K562 (cell line): ENCODE results near the gene NCF2. TPM values are rescaled to one million over a fixed set of nuclear protein-coding genes. Genes with fewer than 3 reads are reported as not detected.

Experiments
- BHLHE40 ChIP-seq: IDR thresholded peaks from 2 replicates; pipeline ENCODE4 v1.6.1; 2011; ENCODE audit warnings: low read length, improper control_type of control experiment
- CAMTA2 ChIP-seq: fragments of 250-450 bp; sonication (Bioruptor Pico); conservative IDR thresholded peaks from 2 replicates; pipeline ENCODE4 v1.5.1; 2022
- CHD7 ChIP-seq: fragments of 200-600 bp; sonication (generic); IDR thresholded peaks from one replicate; pipeline ENCODE4 v1.6.1; 2012; ENCODE audit warnings: mild to moderate bottlenecking, low read depth, low read length, inconsistent platforms
- ETV1 ChIP-seq: fragments of 450-650 bp; conservative IDR thresholded peaks from 2 replicates; pipeline ENCODE4 v1.6.1; 2016; ENCODE audit warnings: missing genetic modification characterization, control low read depth, low read depth, missing compliant biosample characterization
- GABPB1 ChIP-seq: sonication (generic); formaldehyde crosslinking; IDR thresholded peaks from 2 replicates; pipeline ENCODE4 v1.8.0; 2022; ENCODE audit warnings: mild to moderate bottlenecking, missing genetic modification reagents
- HDAC1 ChIP-seq, 2 experiments: fragments of 450-650 bp; IDR thresholded peaks; 2 replicates each; pipeline ENCODE4 v1.6.1; 2016 to 2017; ENCODE audit warnings: inconsistent platforms in 1 of 2, mild to moderate bottlenecking in 1 of 2, moderate library complexity in 1 of 2
- KDM1A ChIP-seq, 2 experiments: fragments of 450-650 bp; IDR thresholded peaks; 2 replicates each; pipeline ENCODE4 v1.6.1; 2016; ENCODE audit warnings: mild to moderate bottlenecking in 2 of 2
- MCM5 ChIP-seq: fragments of 450-650 bp; IDR thresholded peaks from 2 replicates; pipeline ENCODE4 v1.6.1; 2016; ENCODE audit warnings: low read depth
- NCOA1 ChIP-seq: fragments of 450-650 bp; IDR thresholded peaks from 2 replicates; pipeline ENCODE4 v1.6.1; 2016; ENCODE audit warnings: low read depth
- PCBP1 ChIP-seq: fragments of 200-400 bp; formaldehyde crosslinking; IDR thresholded peaks from 2 replicates; pipeline ENCODE4 v1.6.1; 2018; ENCODE audit warnings: mild to moderate bottlenecking, low read depth, low read length; ENCODE audit not compliant: poor library complexity, severe bottlenecking
- PHB ChIP-seq: fragments of 250-450 bp; sonication (Bioruptor Pico); IDR thresholded peaks from 2 replicates; pipeline ENCODE4 v1.5.0; 2021
- PHF20 ChIP-seq: fragments of 450-650 bp; IDR thresholded peaks from 2 replicates; pipeline ENCODE4 v1.6.1; 2018; ENCODE audit not compliant: partially characterized antibody
- POLR2A ChIP-seq: fragments of 450-650 bp; conservative IDR thresholded peaks from 2 replicates; pipeline ENCODE4 v1.6.1; 2016
- POLR2AphosphoS5 ChIP-seq: IDR thresholded peaks from 2 replicates; pipeline ENCODE4 v1.6.1; 2011; ENCODE audit warnings: mild to moderate bottlenecking, low read depth, low read length, moderate library complexity; ENCODE audit not compliant: control insufficient read depth, insufficient read depth
- PTTG1 ChIP-seq: fragments of 450-650 bp; IDR thresholded peaks from 2 replicates; pipeline ENCODE4 v1.6.1; 2016; ENCODE audit warnings: low read depth, mild to moderate bottlenecking, missing genetic modification characterization, missing compliant biosample characterization
- RBM14 ChIP-seq: fragments of 200-400 bp; formaldehyde crosslinking; IDR thresholded peaks from 2 replicates; pipeline ENCODE4 v1.6.1; 2018; ENCODE audit warnings: low read depth, mild to moderate bottlenecking, low read length, moderate library complexity, borderline replicate concordance; ENCODE audit not compliant: insufficient read depth
- ZC3H4 ChIP-seq: sonication (generic); formaldehyde crosslinking; IDR thresholded peaks from 2 replicates; pipeline ENCODE4 v1.9.0; 2021; ENCODE audit warnings: missing genetic modification reagents, borderline replicate concordance
- ZFX ChIP-seq: sonication (generic); formaldehyde crosslinking; IDR thresholded peaks from 2 replicates; pipeline ENCODE4 v1.8.0; 2022; ENCODE audit warnings: mild to moderate bottlenecking, missing genetic modification reagents, moderate library complexity
- ZNF24 ChIP-seq: fragments of 450-650 bp; IDR thresholded peaks from 2 replicates; pipeline ENCODE4 v1.6.1; 2016
- ZNF778 ChIP-seq: fragments of 450-650 bp; formaldehyde crosslinking; IDR thresholded peaks from 2 replicates; pipeline ENCODE4 v1.4.0; 2020; ENCODE audit warnings: mild to moderate bottlenecking, moderate library complexity
- polyA plus RNA-seq, 8 experiments: library from polyadenylated mRNA; depleted of rRNA in 4 of 8; stranded (reverse) in 5 of 8; unstranded in 3 of 8; fragments of >200 nt; fragmentation: Nextera tagmentation in 2 of 8; fragmentation: Illumina TruSeq in 1 of 8; extraction: Ambion mirVana in 2 of 8; extraction: Trizol in 1 of 8; gene quantifications; 2 replicates each; pipeline versions ENCODE4 v1.2.1 to v1.2.3, GENCODE V29; 2011 to 2014; ENCODE audit warnings: inconsistent platforms in 1 of 8, missing spikeins in 1 of 8
- total RNA-seq, 7 experiments: library from RNA; depleted of rRNA in 6 of 7; stranded (reverse); fragments of >200 nt in 6 of 7; fragmentation: Illumina TruSeq in 2 of 7; extraction: Trizol in 2 of 7; gene quantifications; 2 replicates each; pipeline versions ENCODE4 v1.2.1 to v1.2.3, GENCODE V29; 2011 to 2021; ENCODE audit warnings: low replicate concordance in 1 of 7

The NCF2 gene
- total and polyA plus RNA-seq, 9 of the 15 experiments (the other 6 are each of a cell fraction or from before 2014, with no cell fraction given), result 0.07 to 0.54 (median 0.16) TPM; not detected in 3

- TF ChIP-seq ETV1 (peak; percentile 75), ZNF24 (no peak), ZFX (CRISPR knock-in tag) (peak; percentile 91), ZC3H4 (CRISPR knock-in tag) (no peak), KDM1A (IDR thresholded peaks at IDR 0.05) (peak; percentile 7 to 88; a peak in 3 of 4 replicates), CAMTA2 (CRISPR knock-in tag) (no peak), MCM5 (no peak), PCBP1 (peak; percentile 58), POLR2AphosphoS5 (peak; percentile 87), NCOA1 (peak; percentile 43; the same call in 1 of the 2 replicates), PHF20 (peak; percentile 77), PHB (CRISPR knock-in tag) (no peak), CHD7 (no peak), BHLHE40 (peak; percentile 78; the same call in 1 of the 2 replicates), PTTG1 (no peak), HDAC1 (IDR thresholded peaks at IDR 0.05) (peak in 1 of 2 experiments; percentile 88; a peak in 1 of 4 replicates), ZNF778 (CRISPR knock-in tag) (no peak), RBM14 (no peak), POLR2A (peak; percentile 95), GABPB1 (peak; percentile 79; the same call in 1 of the 2 replicates)
These were observed 45.5 kb upstream of the NCF2 start, which contains the start of gene ARPC5 (continued) for GRCh38 chr1:183635606-183636333.
